Neural progenitor cell (in vitro differentiated cells): ENCODE data around the gene CLIP4.

Experiments
- CTCF ChIP-seq: fragments of 200-600 bp; sonication (generic); IDR thresholded peaks from 2 replicates; pipeline ENCODE4 v1.5.1; 2017; ENCODE audit warnings: antibody characterized with exemption, mild to moderate bottlenecking
- EZH2phosphoT487 ChIP-seq: fragments of 200-600 bp; sonication (generic); IDR thresholded peaks from 2 replicates; pipeline ENCODE4 v1.6.1; 2017; ENCODE audit warnings: antibody characterized with exemption

GRCh38 chr2:29207352-29208148, 92.3 kb downstream of the CLIP4 start:
- TF ChIP-seq CTCF (no peak), EZH2phosphoT487 (no peak)
